MCF 10A (cell line): ENCODE data around the gene SENP3. TPM values are rescaled to one million over a fixed set of nuclear protein-coding genes. Genes with fewer than 3 reads are reported as not detected.

Experiments
- BruUV-seq: library from RNA; stranded (reverse); fragments of 400-500 nt; replicated peaks from 2 replicates; lab custom pipeline; 2021; lab: Mats Ljungman, UMichigan
- CTCF ChIA-PET: fragments of 300-600 bp; sonication (Branson Sonifier 250); formaldehyde crosslinking; extraction: SDS; loops from one replicate; lab custom pipeline; 2021; ENCODE audit warnings: antibody characterized with exemption, inconsistent platforms; lab: Yijun Ruan, JAX
- POLR2A ChIA-PET: fragments of 300-600, 350-650 bp; sonication (Branson Sonifier 250); formaldehyde crosslinking; extraction: SDS; loops from one replicate; lab custom pipeline; 2020; ENCODE audit warnings: antibody characterized with exemption, inconsistent platforms; lab: Yijun Ruan, JAX
- DNase-seq: peaks from one replicate; pipeline ENCODE4 v3.0.0-alpha.2; 2018; ENCODE audit not compliant: unreplicated experiment
- H3K27ac Mint-ChIP-seq: one replicate; pipeline ENCODE4 v1.8.0; 2022; ENCODE audit warnings: mild to moderate bottlenecking, low read depth, mixed read lengths; ENCODE audit not compliant: unreplicated experiment
- H3K27me3 Mint-ChIP-seq: one replicate; pipeline ENCODE4 v1.8.0; 2022; ENCODE audit warnings: mixed read lengths; ENCODE audit not compliant: insufficient read depth, unreplicated experiment
- H3K36me3 Mint-ChIP-seq: one replicate; pipeline ENCODE4 v1.8.0; 2022; ENCODE audit warnings: mild to moderate bottlenecking, moderate library complexity, mixed read lengths; ENCODE audit not compliant: insufficient read depth, unreplicated experiment
- H3K4me1 Mint-ChIP-seq: one replicate; pipeline ENCODE4 v1.8.0; 2022; ENCODE audit warnings: mixed read lengths; ENCODE audit not compliant: insufficient read depth, unreplicated experiment
- H3K4me3 Mint-ChIP-seq: one replicate; pipeline ENCODE4 v1.8.0; 2022; ENCODE audit warnings: mild to moderate bottlenecking, moderate library complexity, mixed read lengths; ENCODE audit not compliant: unreplicated experiment
- H3K9me3 Mint-ChIP-seq: one replicate; pipeline ENCODE4 v1.8.0; 2022; ENCODE audit warnings: mixed read lengths; ENCODE audit not compliant: unreplicated experiment
- CTCF ChIP-seq: fragments of 200-600 bp; IDR thresholded peaks from one replicate; pipeline ENCODE4 v1.8.0; 2022; ENCODE audit warnings: antibody characterized with exemption, mild to moderate bottlenecking; ENCODE audit not compliant: unreplicated experiment
- intact Hi-C: fragments of 100-400 bp; cut with micrococcal nuclease; formaldehyde crosslinking; loops from 2 replicates; pipeline ENCODE4 v1.14.1; 2022
- total RNA-seq: library from RNA; stranded (reverse); gene quantifications from 2 replicates; pipeline ENCODE4 v1.2.3, GENCODE V29; 2022

SENP3 gene
- total RNA-seq, 1 experiment from 2014 or later = 67.3 TPM

GRCh38 chr17:7579834-7580603, 18.3 kb downstream of the SENP3 start:
- H3K9me3 Mint-ChIP-seq = no peaks in the 10 kb centered on the region
- POLR2A ChIA-PET = interaction anchor here (0.6 to 13.7 kb wide), 13 partner anchors 8 to 337 kb away, joined by 3 to 294 read pairs (median 5); partner anchors contain the start of genes GABARAP, MPDU1, NEURL4 and POLR2A
- H3K27ac Mint-ChIP-seq = peak overlapping the region; percentile 86
- CTCF ChIA-PET = interaction anchor here (0.6 to 6.4 kb wide), 6 partner anchors 9 to 568 kb away, joined by 3 to 59 read pairs (median 3); partner anchors contain the start of gene SOX15
- no peak for TF ChIP-seq CTCF
- intact Hi-C loops = no loop called here
- BruUV-seq = no TSS peak
- DNase-seq = no peak
- no peaks in the 10 kb centered on the region for H3K27me3 Mint-ChIP-seq
- peak overlapping the region; percentile 36 for H3K4me3 Mint-ChIP-seq
- peaks cover 70% of the 10 kb centered on the region for H3K36me3 Mint-ChIP-seq
- peaks cover 39% of the 10 kb centered on the region for H3K4me1 Mint-ChIP-seq

- Mint-ChIP-seq H3K4me1 (peaks cover 41% of the 10 kb centered on the region), H3K27me3 (no peaks in the 10 kb centered on the region), H3K27ac (peak overlapping the region; percentile 86), H3K9me3 (no peaks in the 10 kb centered on the region), H3K4me3 (no peak overlapping the region), H3K36me3 (peaks cover 61% of the 10 kb centered on the region)
- POLR2A ChIA-PET = interaction anchor here (0.6 to 14.9 kb wide), 8 partner anchors 7 to 106 kb away, joined by 3 to 294 read pairs (median 12); partner anchors contain the start of genes FXR2, MPDU1, SOX15 and TP53
- intact Hi-C loops = no loop called here
- BruUV-seq = no TSS peak
- CTCF ChIA-PET = interaction anchor here (0.6 to 6.4 kb wide), 5 partner anchors 8 to 269 kb away, joined by 3 to 59 read pairs (median 3); partner anchors contain the start of gene SOX15
- no peak for TF ChIP-seq CTCF
- no peak for DNase-seq
Measured at GRCh38 chr17:7580604-7581575, 19.2 kb downstream of the SENP3 start.

GRCh38 chr17:7582396-7583252, 20.9 kb downstream of the SENP3 start:
- Mint-ChIP-seq H3K4me3 (peak overlapping the region; percentile 93), H3K4me1 (peaks cover 53% of the 10 kb centered on the region), H3K36me3 (peaks cover 54% of the 10 kb centered on the region), H3K27me3 (no peaks in the 10 kb centered on the region), H3K9me3 (no peaks in the 10 kb centered on the region), H3K27ac (peak overlapping the region; percentile 100)
- POLR2A ChIA-PET = interaction anchor here (0.7 to 14.9 kb wide), 16 partner anchors 5 to 362 kb away, joined by 3 to 303 read pairs (median 10); partner anchors contain the start of genes CD68, FXR2, MPDU1 and POLR2A
- intact Hi-C loops = no loop called here
- no peak for TF ChIP-seq CTCF
- BruUV-seq = no TSS peak
- CTCF ChIA-PET = interaction anchor here (0.6 to 7.7 kb wide), 4 partner anchors 8 to 103 kb away, joined by 3 to 89 read pairs (median 12); partner anchors contain the start of genes TP53 and WRAP53
- no peak for DNase-seq
